K562 (cell line): ENCODE measurements around the gene ID2. TPM values are rescaled to one million over a fixed set of nuclear protein-coding genes. Genes with fewer than 3 reads are reported as not detected.
A peak's percentile ranks its signal among the peaks of the same experiment; 100 is the strongest.

Source experiments
- BHLHE40 ChIP-seq: IDR thresholded peaks from 2 replicates; pipeline ENCODE4 v1.6.1; 2011; ENCODE audit warnings: low read length, improper control_type of control experiment
- GATAD2A ChIP-seq: fragments of 450-650 bp; IDR thresholded peaks from 2 replicates; pipeline ENCODE4 v1.6.1; 2017
- GATAD2B ChIP-seq: fragments of 450-650 bp; IDR thresholded peaks from 2 replicates; pipeline ENCODE4 v1.6.1; 2017; ENCODE audit warnings: mild to moderate bottlenecking, borderline replicate concordance
- JUN ChIP-seq, 2 experiments: sonication (generic) in 1 of 2; formaldehyde crosslinking in 1 of 2; IDR thresholded peaks; 2 replicates each; pipeline versions ENCODE4 v1.6.1 to v1.8.0; 2012 to 2022; ENCODE audit warnings: borderline replicate concordance in 2 of 2, mild to moderate bottlenecking in 2 of 2, improper control_type of control experiment in 1 of 2, low read depth in 1 of 2, low read length in 1 of 2, missing genetic modification reagents in 1 of 2
- MEIS2 ChIP-seq: fragments of 450-650 bp; IDR thresholded peaks from 2 replicates; pipeline ENCODE4 v1.6.1; 2014; ENCODE audit warnings: mild to moderate bottlenecking; ENCODE audit not compliant: partially characterized antibody
- MXI1 ChIP-seq: IDR thresholded peaks from 2 replicates; pipeline ENCODE4 v1.6.1; 2011; ENCODE audit warnings: low read depth, mild to moderate bottlenecking, improper control_type of control experiment, low read length
- PBX2 ChIP-seq, 2 experiments: IDR thresholded peaks in 1 of 2; conservative IDR thresholded peaks in 1 of 2; 2 replicates each; pipeline ENCODE4 v1.6.1; 2016; ENCODE audit warnings: low read depth in 2 of 2, mild to moderate bottlenecking in 1 of 2, missing compliant biosample characterization in 1 of 2, missing genetic modification characterization in 1 of 2, moderate library complexity in 1 of 2
- PHF8 ChIP-seq: fragments of 200-600 bp; sonication (generic); IDR thresholded peaks from 2 replicates; pipeline ENCODE4 v1.6.1; 2012; ENCODE audit warnings: mixed run types, mild to moderate bottlenecking, inconsistent platforms, low read length, moderate library complexity, borderline replicate concordance
- TAF1 ChIP-seq: IDR thresholded peaks from 2 replicates; pipeline ENCODE4 v1.6.1; 2011; ENCODE audit warnings: mild to moderate bottlenecking, low read length, moderate library complexity; ENCODE audit not compliant: insufficient read depth, control insufficient read depth, severe bottlenecking; ENCODE audit errors: extremely low read depth
- TARDBP ChIP-seq: fragments of 450-650 bp; IDR thresholded peaks from 2 replicates; pipeline ENCODE4 v1.6.1; 2016
- UBTF ChIP-seq, 2 experiments: IDR thresholded peaks; 2 replicates each; pipeline ENCODE4 v1.6.1; 2012; ENCODE audit warnings: improper control_type of control experiment in 2 of 2, low read depth in 2 of 2, low read length in 2 of 2, borderline replicate concordance in 1 of 2
- YBX1 ChIP-seq: fragments of 450-650 bp; IDR thresholded peaks from 2 replicates; pipeline ENCODE4 v1.7.1; 2016; ENCODE audit warnings: mild to moderate bottlenecking
- YY1 ChIP-seq, 3 experiments: IDR thresholded peaks; 2 replicates each; pipeline ENCODE4 v1.6.1; 2011; ENCODE audit warnings: low read length in 2 of 3, mild to moderate bottlenecking in 2 of 3, moderate library complexity in 2 of 3, borderline replicate concordance in 1 of 3, control low read depth in 1 of 3, low read depth in 1 of 3; ENCODE audit not compliant: insufficient read depth in 3 of 3, insufficient replicate concordance in 2 of 3, control insufficient read depth in 1 of 3, insufficient read length in 1 of 3; ENCODE audit errors: extremely low read depth in 1 of 3
- polyA plus RNA-seq, 8 experiments: library from polyadenylated mRNA; depleted of rRNA in 4 of 8; stranded (reverse) in 5 of 8; unstranded in 3 of 8; fragments of >200 nt; fragmentation: Nextera tagmentation in 2 of 8; fragmentation: Illumina TruSeq in 1 of 8; extraction: Ambion mirVana in 2 of 8; extraction: Trizol in 1 of 8; gene quantifications; 2 replicates each; pipeline versions ENCODE4 v1.2.1 to v1.2.3, GENCODE V29; 2011 to 2014; ENCODE audit warnings: inconsistent platforms in 1 of 8, missing spikeins in 1 of 8
- total RNA-seq, 7 experiments: library from RNA; depleted of rRNA in 6 of 7; stranded (reverse); fragments of >200 nt in 6 of 7; fragmentation: Illumina TruSeq in 2 of 7; extraction: Trizol in 2 of 7; gene quantifications; 2 replicates each; pipeline versions ENCODE4 v1.2.1 to v1.2.3, GENCODE V29; 2011 to 2021; ENCODE audit warnings: low replicate concordance in 1 of 7
- TF ChIP-seq, protein P1 (sequence below): sonication (generic); formaldehyde crosslinking; IDR thresholded peaks from 2 replicates; pipeline ENCODE4 v1.8.0; 2022; ENCODE audit warnings: mild to moderate bottlenecking, missing genetic modification reagents

ID2 gene
- total and polyA plus RNA-seq, 9 of the 15 experiments (the other 6 are each of a cell fraction or from before 2014, with no cell fraction given), result 8.0 to 35.7 (median 16.6) TPM

- TF ChIP-seq GATAD2B (peak; percentile 82; the same call in 1 of the 2 replicates), BHLHE40 (peak; percentile 87), TAF1 (peak; percentile 65), YY1 (IDR thresholded peaks at IDR 0.05; ENCODE audit: borderline replicate concordance in 1 of 3, control insufficient read depth in 1 of 3, extremely low read depth in 1 of 3, insufficient read depth in 3 of 3, insufficient read length in 1 of 3, insufficient replicate concordance in 2 of 3, low read depth in 1 of 3, low read length in 2 of 3) (peak in 2 of 3 experiments; percentile 69 to 83), UBTF (IDR thresholded peaks at IDR 0.05; ENCODE audit: borderline replicate concordance in 1 of 2, low read depth in 2 of 2, low read length in 2 of 2) (peak; percentile 89 to 96; a peak in 3 of 4 replicates), JUN (IDR thresholded peaks at IDR 0.05; ENCODE audit: borderline replicate concordance, low read depth, low read length) (no peak), JUN (CRISPR knock-in tag; IDR thresholded peaks at IDR 0.05; ENCODE audit: borderline replicate concordance) (no peak), GATAD2A (0 out of 2 replicates have a peak, but pooled peaks have one; percentile 19), PHF8 (peak; percentile 51; the same call in 1 of the 2 replicates), TARDBP (no peak; the same call in 1 of the 2 replicates), MEIS2 (peak; percentile 94), MXI1 (peak; percentile 84), PBX2 (CRISPR knock-in tag; IDR thresholded peaks at IDR 0.05; ENCODE audit: low read depth) (peak; percentile 84), PBX2 (tag; conservative IDR thresholded peaks at IDR 0.05; ENCODE audit: low read depth) (no peak), YBX1 (no peak)
- TF ChIP-seq, protein P1, sequence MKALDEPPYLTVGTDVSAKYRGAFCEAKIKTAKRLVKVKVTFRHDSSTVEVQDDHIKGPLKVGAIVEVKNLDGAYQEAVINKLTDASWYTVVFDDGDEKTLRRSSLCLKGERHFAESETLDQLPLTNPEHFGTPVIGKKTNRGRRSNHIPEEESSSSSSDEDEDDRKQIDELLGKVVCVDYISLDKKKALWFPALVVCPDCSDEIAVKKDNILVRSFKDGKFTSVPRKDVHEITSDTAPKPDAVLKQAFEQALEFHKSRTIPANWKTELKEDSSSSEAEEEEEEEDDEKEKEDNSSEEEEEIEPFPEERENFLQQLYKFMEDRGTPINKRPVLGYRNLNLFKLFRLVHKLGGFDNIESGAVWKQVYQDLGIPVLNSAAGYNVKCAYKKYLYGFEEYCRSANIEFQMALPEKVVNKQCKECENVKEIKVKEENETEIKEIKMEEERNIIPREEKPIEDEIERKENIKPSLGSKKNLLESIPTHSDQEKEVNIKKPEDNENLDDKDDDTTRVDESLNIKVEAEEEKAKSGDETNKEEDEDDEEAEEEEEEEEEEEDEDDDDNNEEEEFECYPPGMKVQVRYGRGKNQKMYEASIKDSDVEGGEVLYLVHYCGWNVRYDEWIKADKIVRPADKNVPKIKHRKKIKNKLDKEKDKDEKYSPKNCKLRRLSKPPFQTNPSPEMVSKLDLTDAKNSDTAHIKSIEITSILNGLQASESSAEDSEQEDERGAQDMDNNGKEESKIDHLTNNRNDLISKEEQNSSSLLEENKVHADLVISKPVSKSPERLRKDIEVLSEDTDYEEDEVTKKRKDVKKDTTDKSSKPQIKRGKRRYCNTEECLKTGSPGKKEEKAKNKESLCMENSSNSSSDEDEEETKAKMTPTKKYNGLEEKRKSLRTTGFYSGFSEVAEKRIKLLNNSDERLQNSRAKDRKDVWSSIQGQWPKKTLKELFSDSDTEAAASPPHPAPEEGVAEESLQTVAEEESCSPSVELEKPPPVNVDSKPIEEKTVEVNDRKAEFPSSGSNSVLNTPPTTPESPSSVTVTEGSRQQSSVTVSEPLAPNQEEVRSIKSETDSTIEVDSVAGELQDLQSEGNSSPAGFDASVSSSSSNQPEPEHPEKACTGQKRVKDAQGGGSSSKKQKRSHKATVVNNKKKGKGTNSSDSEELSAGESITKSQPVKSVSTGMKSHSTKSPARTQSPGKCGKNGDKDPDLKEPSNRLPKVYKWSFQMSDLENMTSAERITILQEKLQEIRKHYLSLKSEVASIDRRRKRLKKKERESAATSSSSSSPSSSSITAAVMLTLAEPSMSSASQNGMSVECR (CRISPR knock-in tag), result peak; percentile 18; the same call in 1 of the 2 replicates
Measured at GRCh38 chr2:8678731-8679566, 2.9 kb upstream of the ID2 start (continued).
